RPMI8226 (cell line): ENCODE results near the gene ZNF496.
"Not testable (repeated sequence)": the region's sequence is repeated elsewhere in the genome, so short reads cannot be mapped to it uniquely, and the experiment has no call there.

Experiments used
- DNase-seq: peaks from one replicate; pipeline ENCODE4 v3.0.0-alpha.2; 2015

The ZNF496 gene

DNA sequence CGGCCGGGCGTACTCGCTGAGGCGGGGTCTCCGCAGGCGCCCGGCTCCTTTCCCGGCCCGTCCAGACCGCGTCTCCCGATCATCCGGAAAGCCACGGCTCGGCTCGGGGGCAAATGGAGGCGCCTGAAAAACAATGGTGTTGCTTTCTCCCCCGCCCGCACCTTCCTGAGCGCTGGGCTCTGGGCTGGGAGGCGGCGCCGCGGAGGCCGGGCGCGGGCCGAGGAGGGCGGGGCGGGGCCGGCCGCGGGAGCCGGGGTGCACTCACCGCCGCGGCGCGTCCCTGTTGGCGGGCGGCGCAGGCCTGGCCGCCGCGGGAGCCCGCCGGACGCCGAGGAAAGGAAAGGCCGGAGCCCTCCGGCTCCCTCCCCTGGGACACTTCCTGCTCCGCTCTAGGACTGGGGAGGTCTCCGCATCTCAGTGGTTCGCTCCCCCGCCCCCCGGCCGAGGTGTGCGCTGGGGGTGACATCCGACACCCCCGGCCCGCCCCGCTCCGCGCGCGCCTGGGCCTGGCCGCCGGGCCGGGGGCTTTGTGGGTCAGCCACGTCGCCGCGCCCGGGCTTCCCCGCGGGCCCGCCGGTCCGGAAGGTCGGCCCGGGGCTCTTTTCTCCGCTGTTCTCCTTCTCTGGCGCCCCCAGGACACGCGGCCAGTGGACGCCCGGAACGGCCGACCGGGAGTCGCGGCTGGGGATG is at the start of gene ZNF496:
ZNF496 (minus strand) TSS at position 343 of the 690 bp plus-strand sequence. CDS start 2,289 bp downstream, outside the sequence.
- peak; percentile 80 for DNase-seq

DNA sequence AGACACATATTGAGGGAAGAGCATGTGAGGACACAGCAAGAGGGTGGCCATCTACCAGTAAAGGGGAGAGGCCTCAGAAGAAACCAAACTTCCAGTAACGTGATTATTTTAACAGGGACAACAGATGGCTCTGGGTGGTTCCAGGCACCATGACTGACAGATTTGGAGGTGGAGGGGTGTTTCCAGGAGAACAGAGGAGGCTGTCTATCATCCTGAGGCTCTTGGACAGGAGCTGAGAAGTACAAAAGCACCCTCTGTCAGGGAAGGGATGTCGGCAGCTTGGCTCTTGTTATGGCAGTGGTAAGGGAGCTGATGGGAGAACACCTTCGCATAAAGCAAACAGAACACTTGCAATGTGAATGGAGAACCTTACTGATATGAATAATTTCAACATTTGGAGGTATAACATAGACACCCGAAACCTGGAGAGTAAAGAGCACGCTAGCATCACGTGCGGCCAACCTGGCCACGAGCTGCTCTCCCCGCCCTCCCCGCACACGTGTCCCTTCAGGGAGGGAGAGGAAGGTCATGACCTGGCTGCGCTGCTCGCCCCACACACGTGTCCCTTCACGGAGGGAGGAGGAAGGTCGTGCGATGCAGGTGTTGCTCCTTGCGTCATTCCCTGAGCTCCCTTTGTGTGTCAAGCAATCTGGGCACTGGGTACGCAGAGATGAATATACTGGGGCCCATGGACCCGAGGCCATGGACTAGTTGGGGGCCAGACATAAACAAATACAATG is 46.8 kb upstream of the ZNF496 start:
- DNase-seq, result no peak

DNA sequence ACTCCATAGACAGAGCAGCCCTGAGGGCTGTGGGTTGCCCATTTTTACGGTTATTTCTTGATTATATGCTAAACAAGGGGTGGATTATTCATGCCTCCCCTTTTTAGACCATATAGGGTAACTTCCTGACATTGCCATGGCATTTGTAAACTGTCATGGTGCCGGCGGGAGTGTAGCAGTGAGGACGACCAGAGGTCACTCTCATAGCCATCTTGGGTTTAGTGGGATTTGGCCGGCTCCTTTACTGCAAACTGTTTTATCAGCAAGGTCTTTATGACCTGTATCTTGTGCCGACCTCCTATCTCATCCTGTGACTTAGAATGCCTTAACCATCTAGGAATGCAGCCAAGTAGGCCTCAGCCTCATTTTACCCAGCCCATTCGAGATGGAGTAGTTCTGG is 46.0 kb upstream of the ZNF496 start:
- not testable (repeated sequence) for DNase-seq

DNA sequence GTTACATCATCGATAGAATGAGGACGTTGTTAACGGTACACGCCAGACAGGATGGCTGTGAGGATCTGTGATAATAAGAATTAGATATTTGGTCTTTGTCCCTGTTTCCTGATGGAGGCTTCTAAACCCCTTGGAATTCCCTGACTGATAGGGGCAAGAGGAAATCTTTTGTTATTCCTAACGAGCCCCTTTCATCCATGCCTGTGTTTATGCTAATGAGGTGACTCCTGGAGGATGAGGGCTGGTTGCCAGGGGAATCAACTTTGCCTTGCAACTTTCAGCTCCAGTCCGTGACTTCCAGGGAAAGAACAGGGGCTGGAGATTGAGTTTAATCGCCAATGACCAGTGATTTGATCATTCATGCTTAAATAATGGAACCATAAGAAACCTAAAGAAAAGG is 45.0 kb upstream of the ZNF496 start:
- no peak for DNase-seq

DNA sequence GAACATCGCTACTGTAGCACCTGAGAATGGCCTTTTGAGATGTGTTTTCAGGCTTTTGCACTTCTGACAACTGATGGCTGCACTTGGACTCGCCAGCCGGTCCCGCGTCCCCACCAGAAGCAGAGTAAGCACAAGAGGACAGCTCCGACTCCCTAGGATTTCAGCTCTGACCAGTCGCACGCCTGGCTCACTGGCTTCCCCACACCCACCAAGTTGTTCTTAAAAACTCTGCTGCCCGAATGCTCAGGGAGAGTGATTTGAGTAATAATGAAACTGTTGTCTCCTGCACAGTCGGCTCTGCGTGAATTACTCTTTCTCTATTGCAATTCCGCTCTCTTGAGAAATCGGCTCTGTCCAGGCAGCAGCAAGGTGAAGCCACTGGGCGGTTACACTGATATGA is 44.1 kb upstream of the ZNF496 start:
- DNase-seq, result no peak

DNA sequence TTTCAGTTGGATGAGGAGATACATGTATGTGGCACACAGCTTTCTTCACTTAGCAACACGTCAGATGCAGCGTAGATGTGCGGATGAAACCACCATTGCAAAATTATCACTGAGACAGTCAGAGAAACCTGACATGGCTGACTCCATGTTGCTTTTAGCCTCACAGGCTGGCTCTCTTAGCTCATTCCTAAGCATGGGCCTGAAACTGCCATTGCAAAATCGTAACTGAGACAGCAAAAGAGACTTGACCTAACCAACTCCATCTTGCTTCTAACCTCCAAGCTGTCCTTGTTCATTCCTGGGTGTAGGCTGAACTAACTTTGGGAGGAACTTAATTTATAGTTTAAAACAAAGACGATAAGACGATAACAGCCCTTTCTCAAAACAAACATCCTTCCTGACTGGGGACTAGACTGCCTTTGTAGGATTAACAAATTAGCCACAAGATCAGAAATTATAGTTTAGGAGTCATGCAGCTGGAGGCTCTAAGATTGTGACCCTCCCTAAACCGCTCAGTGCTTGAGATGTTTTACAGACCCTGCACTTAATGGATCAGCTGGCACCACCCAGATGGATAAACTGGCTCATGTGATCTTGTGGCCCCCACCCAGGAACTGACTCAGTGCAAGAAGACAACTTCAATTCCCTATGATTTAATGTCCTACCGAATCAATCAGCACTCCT is 43.1 kb upstream of the ZNF496 start:
- not testable (repeated sequence) for DNase-seq

DNA sequence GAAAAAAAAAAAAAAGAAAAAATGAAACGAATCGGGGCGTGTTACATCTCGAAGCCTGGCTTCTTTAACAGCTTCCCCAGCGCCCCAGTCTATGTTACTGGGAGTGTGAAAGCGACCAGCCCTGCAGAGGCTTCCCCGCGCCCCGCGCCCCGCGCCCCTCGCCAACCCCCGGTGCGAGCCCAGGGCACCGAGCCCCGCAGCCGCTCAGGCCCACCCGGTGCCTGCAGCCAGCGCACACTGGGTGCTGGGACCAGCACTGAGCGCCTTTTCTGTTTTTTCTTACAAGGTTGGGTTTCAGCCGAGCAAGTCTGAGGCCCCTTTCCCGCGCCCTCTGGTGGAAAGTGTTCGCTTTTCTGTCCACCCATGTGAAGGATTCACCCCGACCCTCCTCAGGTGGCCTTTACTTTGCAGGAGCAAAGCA is 42.1 kb upstream of the ZNF496 start:
- DNase-seq, result peak; percentile 82

DNA sequence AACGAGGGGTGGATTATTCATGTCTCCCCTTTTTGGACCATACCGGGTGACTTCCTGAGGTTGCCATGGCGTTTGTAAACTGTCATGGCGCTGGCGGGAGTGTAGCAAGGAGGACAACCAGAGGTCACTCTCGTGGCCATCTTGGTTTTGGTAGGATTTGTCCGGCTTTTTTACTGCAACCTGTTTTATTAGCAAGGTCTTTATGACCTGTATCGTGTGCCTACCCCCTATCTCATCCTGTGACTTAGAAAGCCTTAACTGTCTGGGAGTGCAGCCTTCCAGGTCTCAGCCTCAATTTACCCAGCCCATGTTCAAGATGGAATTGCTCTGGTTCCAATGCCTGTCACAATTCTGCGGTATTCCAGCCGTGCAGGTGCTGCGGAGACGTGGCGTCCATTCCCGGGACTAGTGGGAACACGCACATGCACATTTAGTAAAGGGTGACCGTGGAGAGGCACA is 40.2 kb upstream of the ZNF496 start:
- no peak for DNase-seq

DNA sequence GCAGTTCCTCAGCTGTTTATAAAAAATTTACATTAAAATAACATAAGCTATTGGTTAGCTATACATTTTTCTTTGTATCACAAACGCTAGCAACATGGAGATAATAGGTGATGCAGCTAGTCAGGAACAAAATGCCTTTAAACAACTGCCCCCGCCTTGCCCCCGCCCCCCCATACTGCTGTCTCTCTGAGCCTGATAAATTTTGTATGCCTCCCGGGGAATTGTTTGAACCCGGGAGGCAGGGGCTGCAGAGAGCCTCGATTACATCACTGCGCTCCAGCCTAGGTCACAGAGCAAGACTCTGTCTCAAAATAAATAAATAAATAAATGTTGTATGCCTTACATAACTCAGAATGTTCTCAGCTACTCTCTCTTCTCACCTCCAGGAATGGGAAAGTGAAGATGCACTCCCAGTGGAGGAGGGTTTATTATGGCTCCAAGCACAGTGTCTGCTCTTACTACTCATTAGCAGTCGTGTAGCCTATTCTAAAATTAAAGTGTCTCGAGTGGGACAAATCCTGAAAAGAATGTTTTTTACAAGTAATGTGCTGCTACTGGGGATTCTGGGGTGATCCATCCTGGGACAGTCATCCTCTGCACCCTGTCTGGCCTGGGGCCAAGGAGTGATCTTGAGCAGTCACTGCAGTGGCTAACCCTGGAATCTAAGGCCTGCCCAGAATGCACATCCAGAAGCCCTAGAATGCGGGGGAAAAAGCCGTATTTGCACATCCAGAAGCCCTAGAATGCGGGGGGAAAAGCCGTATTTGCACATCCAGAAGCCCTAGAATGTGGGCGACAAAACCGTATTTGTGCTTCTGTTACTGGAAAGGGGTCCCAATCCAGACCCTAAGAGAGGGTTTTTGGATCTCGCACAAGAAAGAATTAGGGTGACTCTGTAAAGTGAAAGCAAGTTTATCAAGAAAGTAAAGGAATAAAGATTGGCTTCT is 39.4 kb upstream of the ZNF496 start:
- DNase-seq, result no peak

DNA sequence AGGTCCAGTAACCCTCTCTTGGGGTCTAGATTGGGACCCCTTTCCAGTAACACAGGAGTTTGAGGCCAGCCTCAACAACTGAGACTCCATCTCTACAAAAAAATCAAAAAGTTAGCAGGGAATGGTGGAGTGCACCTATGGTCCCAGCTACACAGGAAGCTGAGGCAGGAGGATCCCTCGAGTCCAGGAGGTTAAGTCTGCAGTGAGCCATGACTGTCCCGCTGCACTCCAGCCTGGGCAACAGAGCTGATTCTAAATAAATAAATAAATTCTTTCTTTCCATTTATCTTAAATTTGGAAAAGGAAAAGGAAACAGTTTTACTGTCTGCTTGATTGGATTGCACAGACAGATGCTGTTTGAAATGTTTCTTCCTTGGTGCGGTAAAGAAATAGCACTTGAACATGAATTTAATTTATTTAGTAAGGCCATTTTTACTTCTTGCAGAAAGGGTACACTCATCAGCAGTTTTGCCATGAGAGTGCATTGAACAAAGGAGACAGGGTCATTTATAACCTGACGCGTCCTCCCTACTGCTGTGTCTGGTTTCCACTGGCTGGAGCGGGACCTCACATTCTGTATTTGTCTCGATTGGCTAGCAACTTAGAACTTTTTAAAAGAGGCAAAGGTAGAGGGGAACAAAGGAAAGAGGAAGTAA is 37.0 kb upstream of the ZNF496 start:
- peak; percentile 48 for DNase-seq

DNA sequence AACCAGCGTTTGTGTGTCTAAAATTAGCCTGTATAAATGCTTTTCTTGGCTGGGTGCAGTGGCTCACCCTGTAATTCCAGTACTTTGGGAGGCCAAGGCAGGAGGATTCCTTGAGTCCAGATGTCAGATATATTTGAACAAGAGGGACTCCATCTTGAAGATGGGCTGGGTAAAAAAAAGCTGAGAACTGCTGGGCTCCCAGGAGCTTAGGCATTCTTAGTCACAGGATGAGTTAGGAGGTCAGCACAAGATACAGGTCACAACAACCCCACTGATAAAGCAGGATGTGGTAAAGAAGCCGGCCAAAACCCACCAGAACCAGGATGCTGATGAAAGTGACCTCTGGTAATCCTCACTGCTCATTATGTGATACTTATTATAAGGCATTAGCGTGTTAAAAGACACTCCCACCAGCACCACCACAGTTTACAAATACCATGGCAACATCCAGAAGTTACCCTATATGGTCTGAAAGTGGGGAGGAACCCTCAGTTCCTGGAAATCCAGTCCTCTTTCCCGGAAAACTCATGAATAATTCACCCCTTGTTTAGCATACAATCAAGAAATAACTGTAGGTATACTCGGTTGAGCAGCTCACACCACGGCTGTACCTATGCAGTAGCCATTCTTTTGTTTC is 36.2 kb upstream of the ZNF496 start:
- DNase-seq, result no peak

DNA sequence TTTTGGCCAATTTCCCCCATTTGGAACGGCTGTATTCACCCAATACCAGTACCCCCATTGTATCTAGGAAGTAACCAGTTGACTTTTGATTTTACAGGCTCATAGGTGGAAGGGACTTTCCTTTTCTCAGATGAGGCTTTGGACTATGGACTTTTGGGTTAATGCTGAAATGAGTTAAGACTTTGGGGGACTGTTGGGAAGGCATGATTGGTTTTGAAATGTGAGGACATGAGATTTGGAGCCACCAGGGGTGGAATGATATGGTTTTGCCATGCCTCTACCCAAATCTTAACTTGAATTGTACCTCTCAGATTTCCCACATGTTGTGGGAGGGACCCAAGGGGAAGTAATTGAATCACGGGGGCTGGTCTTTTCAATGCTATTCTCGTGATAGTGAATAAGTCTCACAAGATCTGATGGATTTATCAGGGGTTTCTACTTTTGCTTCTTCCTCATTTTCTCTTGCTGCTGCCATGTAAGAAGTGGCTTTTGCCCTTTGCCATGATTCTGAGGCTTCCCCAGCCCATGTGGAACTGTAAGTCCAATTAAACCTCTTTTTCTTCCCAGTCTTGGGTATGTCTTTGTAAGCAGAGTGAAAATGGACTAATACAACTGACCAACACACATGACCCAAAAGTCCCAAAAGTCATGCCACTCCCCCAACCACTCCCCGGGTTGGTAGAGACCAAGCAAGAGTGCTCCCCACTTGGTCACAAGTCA is 35.4 kb upstream of the ZNF496 start:
- DNase-seq, result no peak

DNA sequence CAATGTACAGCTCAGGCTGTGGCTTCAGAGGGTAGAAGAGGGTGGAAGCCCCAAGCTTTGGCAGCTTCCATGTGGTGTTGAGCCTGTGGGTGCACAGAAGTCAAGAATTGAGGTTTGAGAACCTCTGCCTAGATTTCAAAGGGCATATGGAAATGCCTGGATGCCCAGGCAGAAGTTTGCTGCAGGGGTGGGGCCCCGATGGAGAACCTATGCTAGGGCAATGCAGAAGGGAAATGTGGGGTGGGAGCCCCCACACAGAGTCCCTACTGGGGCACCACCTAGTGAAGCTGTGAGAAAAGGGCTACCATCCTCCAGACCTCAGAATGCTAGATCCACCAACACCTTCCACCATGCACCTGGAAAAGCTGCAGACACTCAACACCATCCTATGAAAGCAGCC is 34.7 kb upstream of the ZNF496 start:
- DNase-seq, result not testable (repeated sequence)

DNA sequence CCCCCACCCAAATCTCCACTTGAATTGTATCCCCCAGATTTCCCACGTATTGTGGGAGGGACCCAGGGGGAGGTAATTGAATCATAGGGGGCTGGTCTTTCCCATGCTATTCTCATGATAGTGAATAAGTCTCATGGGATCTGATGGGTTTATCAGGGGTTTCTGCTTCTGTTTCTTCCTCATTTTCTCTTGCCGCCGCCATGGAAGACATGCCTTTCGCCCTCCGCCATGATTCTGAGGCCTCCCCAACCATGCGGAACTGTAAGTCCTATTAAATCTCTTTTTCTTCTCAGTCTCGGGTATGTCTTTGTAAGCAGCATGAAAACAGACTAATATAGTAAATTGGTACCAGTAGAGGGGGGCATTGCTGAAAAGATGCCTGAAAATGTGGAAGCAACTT is 33.4 kb upstream of the ZNF496 start:
- DNase-seq, result no peak

DNA sequence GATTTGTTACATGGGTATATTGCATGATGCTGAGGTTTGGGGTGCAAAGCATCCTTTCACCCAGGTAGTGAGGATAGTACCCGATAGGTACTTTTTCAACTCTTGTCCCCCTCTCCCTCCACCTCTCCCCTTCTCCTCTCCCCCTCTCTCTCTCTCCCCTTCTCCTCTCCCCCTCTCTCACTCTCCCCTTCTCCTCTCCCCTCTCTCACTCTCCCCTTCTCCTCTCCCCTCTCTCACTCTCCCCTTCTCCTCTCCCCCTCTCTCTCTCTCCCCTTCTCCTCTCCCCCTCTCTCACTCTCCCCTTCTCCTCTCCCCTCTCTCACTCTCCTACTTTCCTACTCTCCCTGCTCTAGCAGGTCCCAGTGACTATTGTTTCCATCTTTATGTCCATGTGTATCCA is 31.3 kb upstream of the ZNF496 start:
- not testable (repeated sequence) for DNase-seq

DNA sequence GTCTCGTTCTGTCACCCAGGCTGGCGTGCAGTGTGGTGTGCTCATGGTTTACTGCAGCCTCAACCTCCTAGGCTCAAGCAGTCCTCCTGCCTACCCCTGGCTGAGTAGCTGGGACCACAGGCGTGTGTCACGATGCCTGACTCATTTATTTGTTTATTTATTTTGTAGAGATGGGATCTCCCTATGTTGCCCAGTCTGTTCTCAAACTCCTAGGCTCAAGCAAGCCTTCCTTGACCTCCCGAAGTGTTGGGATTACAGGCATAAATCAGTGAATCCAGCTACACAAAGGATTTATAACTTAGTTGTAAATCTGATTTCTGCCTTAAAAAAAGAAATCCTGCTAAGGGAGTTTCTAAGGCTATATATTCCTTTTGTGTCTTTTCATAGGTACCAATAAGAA is 30.5 kb upstream of the ZNF496 start:
- no peak for DNase-seq

DNA sequence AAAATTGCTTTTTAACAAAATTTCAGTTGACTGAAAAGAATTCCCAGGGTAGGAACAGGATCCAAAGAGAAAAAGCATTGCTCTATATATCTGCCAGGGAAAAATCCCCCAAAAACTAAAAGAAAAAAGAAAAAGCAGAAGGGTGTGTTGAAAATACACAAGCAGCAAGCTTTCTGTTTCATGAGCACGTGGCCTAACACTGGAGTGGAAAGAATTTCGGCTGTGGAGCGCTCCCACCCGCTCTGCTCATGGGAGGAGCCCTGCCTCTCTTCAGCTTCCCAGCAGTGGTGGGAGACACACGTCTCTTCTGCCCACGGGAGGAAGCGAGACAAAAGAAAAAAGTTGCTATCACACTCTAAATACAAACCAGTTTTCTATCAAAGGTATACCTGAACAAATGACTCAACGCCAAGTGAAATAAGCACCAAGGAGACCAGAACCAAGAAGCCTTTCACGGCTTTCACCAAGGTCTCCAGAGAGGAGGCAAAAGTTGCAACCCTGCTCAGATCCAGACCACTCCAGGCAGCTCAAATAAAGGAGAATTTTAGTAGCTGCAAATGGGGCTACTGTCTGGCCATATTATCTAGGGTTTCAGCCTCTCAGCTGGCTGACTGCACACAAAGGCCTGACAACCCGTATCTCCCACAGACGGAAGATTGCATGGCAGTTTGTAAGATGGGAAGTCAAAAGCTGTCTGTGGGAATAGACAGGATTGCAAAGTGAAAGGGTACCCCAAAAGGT is 29.5 kb upstream of the ZNF496 start:
- DNase-seq, result no peak

DNA sequence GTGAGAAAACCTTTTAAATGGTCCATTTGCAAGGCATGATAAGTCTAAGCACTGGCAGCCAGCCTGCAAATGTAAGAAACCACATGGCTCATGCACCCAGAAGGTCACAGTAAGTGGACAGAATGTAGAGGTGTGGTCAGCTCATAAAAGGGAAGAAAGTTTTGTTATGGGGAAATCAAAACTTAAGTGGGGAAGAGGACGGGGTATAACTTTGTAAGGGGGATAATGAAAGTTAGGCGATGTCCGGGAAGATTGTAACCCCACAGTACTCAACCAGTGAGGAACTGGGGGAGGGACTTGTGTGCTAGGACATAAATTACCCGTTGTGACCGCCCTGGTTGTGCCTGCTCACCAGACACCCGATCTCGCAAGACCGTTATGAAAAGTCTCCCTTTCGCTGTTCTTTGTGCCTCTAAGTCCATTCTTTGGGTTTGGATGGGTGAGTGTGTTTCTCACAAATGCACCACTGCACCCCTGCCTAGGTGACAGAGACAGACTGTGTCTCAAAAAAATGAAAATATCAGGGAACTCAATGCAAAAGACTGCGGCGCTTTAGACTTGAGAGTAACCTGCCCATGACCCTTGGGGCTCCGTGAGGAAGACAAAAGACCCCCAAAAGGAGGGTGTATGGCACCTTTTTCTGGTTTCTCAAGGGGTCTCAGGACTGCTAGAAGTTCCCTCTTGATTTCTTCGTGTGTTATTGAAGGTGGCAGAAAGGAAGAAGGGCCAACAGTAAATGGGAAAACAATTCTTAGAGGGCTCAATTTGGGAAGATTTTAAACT is 28.6 kb upstream of the ZNF496 start:
- DNase-seq, result no peak

DNA sequence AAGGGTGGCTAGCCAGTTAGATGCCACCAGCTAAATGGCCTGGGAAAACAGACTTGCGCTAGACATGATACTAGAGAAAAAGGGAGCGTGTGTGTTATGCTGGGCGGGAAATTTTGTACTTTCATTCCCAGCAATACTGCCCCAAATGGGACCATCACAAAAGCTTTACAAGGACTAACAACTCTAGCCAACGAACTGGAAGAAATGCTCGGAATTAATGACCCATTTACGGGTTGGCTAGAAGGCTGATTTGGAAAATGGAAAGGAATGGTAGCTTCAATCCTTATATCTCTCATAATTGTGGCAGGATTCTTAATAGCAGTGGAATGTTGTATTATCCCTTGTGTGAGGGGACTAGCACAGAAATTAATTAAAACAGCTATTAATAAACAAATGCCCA is 27.9 kb upstream of the ZNF496 start:
- no peak for DNase-seq
